Measurements from ENCODE around the gene USP50.
"Not testable (repeated sequence)": the region's sequence is repeated elsewhere in the genome, so short reads cannot be mapped to it uniquely, and the experiment has no call there.

USP50 gene

DNA sequence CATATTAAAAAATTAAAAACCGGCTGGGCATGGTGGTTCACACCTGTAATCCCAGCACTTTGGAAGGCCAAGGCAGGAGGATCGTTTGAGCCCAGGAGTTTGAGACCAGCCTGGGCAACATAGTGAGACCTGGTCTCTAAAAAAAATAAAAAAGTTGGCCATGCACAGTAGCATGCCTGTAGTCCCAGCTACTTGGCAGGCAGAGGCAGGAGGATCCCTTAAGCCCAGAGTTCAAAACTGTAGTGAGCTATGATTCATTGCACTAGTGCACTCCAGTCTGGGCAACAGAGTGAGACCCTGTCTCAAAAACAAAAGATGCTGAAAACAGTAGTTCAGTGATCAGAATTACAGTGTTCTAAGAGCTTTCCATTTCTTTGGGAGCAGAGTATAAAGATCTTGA, 40.8 kb downstream of the USP50 start:
- intact Hi-C loops (cut with DNase I); DNase-seq: not testable (repeated sequence)

DNA sequence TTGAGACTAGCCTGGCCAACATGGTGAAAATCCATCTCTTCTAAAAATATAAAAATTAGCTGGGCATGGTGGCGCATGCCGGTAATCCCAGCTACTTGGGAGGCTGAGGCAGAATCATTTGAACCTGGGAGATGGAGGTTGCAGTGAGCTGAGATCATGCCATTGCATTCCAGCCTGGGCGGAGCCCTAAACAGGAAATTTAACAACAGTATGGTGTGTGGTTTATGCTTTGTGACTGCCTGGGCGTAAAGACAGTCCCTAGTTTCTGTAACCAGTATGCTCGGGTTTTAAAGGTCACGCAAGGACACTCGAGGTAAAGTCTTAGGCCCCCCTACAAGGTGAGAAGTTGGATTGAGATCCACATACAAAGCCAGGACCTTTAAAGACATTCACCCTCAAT, 43.3 kb downstream of the USP50 start:
- intact Hi-C loops (cut with DNase I), result no loop called here
- DNase-seq, result no peak

DNA sequence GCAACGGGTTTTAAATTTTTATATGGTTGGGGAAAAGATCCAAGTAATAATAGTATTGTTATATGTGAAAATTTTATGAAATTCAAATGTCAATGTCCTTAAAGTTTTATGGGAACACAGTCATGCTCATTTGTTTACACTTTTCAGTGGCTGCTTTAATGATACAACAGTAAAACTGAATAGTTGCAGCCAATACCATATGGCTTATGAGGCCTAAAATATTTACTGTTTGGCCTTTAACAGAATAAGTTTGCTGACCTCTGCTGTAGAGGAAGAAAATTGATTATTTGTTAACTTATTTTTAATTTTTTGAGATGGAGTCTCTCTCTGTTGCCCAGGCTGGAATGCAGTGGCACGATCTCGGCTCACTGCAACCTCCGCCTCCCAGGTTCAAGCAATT, 44.7 kb downstream of the USP50 start:
- DNase-seq, result no peak
- intact Hi-C loops (cut with DNase I), result no loop called here

DNA sequence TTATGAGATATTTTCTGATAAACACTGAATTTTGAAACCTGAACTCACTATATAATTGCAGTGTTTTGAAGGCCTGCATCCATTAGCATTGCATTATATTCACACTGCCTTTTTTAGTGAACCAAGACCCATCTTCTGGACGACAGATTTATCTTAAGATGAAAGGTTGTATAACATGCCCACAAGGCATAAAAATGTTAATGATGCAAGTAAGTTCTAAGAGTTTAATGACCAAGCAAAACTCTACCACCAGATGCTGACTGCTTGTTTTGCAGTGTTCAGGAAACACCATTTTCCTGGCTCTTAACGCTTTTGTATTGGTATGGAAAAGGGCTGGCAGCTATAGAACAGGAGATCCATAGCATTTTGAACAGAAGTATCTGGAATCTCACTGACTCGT, 46.1 kb downstream of the USP50 start:
- DNase-seq, result no peak
- intact Hi-C loops (cut with DNase I), result no loop called here

DNA sequence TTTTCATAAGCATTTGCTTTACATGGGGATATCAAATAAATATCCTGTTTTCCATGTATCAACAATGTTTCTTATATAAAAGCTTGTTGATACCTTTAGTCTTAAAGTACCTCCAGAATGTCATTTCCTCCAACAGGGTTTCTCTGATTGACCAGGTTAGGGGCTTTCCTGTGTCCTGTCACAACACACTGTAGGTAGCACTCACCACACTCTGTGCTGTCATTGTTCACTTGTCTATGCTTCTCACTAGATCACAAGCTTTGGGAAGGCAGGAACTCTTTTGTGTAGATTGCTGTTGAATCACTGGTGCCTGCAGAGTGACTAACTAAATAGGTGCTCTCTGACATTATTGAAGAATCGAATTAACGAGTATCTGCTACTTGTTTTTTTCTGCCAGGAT, 49.8 kb downstream of the USP50 start:
- intact Hi-C loops (cut with DNase I), result no loop called here
- DNase-seq, result no peak

DNA sequence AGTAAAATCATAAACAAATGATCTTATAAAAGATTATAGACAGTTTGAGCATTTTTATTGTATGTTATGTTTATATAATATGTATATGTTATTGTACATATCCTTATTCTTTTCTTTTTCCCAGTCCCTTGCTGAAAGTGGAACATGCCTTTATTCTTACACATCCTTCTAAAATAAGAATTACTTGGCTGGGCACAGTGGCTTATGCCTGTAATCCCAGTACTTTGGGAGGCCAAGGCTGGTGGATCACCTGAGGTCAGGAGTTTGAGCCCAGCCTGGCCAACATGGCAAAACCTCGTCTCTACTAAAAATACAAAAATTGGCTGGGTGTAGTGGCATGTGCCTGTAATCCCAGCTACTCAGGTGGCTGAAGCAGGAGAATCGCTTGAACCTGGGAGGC, 51.9 kb downstream of the USP50 start:
- intact Hi-C loops (cut with DNase I), result not testable (repeated sequence)

DNA sequence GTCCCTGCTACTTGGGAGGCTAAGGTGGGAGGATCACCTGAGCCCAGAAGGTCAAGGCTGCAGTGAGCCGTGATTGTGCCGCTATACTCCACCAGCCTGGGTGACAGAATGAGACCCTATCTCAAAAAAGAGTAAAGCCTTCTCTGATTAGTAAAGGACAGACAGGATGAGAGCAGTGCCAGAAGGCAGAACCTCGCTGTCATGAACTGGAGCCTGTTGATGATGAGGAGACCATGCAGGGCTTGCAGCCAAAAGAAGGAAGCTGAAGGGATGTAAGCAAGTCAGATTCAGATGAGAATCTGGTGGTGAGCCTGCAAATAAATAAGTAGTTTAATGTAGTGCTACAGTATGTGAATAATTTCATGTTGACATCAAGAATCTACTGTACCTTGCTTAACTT, 52.8 kb downstream of the USP50 start:
- intact Hi-C loops (cut with DNase I), result no loop called here
- DNase-seq, result no peak

More for the DNA sequence above, 51.9 kb downstream of the USP50 start:
- DNase-seq, result not testable (repeated sequence)

DNA sequence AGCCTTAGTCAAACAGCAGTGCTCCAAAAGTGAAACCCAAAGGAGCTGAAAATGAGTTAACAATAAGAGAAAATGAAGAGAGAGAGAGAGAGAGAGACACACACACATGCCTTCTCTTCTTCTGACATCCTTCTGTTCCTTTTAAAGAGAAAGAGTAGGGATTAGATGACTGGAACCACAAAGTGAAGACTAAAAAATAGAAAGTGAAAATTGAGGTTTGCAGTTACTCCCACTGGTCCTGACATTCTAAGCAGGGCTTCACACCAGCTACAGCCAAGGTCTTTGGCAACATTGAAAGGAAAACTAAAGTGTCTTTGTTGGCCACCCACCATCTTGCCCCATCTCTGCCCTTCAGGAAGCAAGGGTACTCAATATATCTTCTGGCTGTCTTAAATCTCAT, 59.2 kb downstream of the USP50 start:
- intact Hi-C loops (cut with DNase I), result no loop called here

DNA sequence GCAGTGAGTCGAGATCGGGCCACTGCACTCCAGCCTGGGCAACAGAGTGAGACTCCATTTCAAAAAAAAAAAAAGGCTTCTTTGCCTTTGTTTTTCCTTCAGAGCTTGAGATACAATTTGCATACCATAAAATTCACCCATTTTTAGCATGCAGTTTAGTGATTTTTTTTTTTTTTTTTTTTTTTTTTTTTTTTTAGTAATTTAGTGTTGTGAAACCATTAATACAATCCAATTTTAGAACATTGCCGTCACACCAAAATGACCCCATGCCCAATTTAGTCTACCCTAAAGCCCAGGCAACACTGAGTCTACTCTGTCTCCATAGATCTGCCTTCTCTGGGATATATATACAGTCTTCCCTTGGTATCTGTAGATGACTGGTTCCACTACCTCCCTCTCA, 61.1 kb downstream of the USP50 start:
- no peak for DNase-seq
- intact Hi-C loops (cut with DNase I), result no loop called here

More for the DNA sequence above, 59.2 kb downstream of the USP50 start:
- DNase-seq, result no peak

DNA sequence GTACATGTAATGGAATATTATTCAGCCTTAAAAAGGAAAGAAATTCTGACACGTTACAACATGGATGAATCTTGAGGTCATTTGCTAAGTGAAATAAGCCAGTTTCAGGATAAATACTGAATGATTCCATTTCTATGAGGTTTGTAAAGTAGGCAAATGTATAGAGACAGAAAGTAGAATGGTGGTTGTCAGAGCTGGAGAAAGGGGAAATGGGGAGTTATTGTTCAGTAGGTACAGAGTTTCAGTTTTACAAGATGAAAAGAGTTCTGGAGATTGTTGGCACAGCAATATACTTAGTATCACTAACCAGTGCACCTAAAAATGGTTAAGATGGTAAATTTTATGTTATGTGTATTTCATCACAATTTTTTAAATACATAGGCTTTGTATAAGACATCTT, 61.7 kb downstream of the USP50 start:
- intact Hi-C loops (cut with DNase I), result no loop called here
- no peak for DNase-seq

DNA sequence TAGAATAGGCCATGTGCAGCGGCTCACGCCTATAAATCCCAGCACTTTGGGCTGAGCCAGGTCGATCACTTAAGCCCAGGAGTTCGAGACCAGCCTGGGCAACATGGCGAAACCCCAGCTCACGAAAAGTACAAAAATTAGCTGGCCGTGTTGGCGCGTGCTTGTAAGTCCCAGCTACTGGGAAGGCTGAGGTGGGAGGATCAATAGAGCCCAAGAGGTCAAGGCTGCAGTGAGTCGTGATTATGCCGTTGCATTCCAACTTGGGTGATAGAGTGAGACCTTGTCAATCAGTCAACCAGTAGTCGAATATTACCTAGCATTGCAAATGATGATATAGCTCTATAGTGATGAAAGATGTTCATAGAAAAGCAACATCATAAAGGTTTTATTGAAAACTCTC, 70.3 kb downstream of the USP50 start:
- intact Hi-C loops (cut with DNase I), result no loop called here
- DNase-seq, result no peak

DNA sequence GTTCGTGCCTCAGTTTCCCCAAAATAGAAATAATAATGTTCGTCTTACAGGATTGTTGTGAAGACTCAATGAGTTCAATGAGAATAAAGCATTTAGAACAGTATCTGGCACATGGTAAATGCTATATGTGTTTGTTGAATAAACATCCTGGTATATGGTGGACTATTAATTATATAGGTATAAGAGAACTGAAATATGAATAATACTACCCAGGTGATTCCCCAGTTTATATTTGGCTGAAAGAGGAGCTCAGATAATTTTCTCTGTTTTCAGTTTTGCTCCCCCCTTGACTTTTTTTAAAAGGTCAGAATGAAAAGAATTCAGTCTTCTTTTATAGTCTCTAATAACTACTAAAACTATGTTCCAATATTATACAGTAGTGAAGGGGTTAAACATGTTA, 75.4 kb downstream of the USP50 start:
- intact Hi-C loops (cut with DNase I), result no loop called here
- no peak for DNase-seq

DNA sequence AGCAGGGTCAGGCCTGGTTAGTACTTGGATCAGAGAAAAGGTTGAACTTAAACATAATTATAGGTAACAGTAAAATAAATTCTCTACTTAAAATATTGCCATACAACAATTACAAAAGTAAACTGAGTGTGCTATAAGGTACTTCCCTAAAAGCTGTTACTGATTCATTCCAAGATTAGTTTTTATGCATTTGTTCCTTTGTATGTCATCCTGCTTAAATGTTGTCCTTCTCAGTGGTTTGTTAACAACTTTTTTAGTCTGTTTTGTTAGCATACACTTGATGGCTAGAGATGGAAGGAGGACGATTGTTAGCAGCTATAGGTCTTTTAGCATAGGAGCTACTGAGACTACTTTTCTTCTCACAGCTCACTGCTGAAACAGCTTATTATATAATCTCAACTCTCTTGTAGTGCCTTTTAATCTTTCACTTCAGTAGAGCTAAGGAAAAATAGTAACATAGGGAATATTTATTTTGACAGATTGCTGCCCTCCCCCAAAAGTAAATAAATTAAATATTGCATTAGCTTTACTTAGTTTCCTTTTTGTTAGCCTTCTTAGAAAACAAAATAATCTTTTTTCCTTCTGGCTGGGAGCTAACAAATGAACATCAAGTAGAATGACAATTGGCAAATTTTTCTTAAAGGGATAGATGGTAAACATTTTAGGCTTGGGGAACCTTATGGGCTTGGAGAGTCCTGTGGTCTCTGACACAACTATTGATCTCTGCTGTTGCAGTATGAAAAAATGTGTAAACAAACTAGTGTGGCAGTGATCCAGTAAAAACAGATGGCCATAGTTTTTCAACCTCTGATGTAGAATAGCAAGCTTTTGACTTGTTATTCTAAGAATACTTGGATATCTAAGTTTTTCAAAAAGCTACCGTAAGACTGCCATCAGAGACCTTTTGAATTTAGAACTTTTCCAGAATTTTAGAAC, 82.8 kb downstream of the USP50 start:
- DNase-seq, result no peak
- intact Hi-C loops (cut with DNase I), result no loop called here

DNA sequence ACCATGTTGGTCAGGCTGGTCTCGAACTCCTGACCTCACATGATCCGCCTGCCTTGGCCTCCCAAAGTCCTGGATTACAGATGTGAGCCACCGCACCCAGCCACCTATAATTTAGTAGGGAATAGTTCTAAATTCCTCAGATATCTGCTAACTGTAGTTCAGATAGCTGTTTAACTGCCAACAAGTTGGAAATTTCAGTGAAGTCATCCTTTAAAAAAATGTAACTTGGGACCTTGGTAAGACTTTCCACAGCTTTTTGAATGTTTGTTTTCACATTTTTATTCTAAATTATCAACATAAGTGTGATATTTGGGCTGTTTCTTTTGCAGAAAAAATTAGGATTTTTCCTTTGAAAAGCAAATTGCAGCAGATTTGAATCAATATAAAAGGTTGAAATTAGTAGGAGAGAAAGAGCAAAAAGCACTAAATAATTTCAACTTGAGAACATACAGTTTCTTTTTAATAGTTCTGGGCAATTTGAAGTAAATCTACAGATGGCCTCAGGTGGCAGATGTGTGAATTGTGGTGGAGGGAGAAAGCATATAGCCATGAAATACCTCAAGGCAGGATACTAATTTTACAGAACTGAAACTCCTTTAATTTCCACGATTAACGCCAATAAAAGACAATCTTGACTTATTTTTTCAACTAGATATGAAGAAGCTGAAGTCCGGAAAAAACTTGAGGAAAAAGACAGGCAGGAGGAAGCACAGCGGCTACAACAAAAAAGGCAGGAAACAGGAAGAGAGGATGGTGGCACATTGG, 87.9 kb downstream of the USP50 start:
- intact Hi-C loops (cut with DNase I), result no loop called here
- DNase-seq, result no peak

DNA sequence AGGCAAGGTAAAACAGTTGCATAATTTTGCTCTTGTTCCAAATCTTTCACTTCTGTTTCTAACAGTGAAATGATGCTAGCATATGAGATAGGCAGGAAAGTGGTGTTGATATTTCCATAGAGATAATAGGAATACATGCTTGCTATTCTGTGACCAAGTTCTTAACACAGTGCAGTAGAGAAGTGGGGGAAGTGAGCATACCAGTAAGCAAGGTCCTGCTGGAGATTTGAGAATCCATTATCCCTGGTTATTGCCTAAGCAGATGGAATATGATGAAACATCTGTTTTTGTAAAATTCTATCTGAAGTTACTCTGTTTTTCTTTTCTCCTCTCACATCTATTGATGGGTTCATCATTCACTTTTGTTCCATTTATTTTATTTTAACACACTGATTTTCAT, 93.5 kb downstream of the USP50 start:
- DNase-seq, result no peak
- intact Hi-C loops (cut with DNase I), result no loop called here

All from posterior cingulate gyrus (tissue), 11 donors.